H1 (cell line): ENCODE data around the gene GNG4. TPM values are rescaled to one million over a fixed set of nuclear protein-coding genes. Genes with fewer than 3 reads are reported as not detected.

Experiments
- ASH2L ChIP-seq: fragments of 200-600, 300-600 bp; sonication (generic); IDR thresholded peaks from one replicate; pipeline ENCODE4 v1.7.1; 2017; ENCODE audit warnings: low read length
- CHD1 ChIP-seq: IDR thresholded peaks from 2 replicates; pipeline ENCODE4 v1.6.1; 2012; ENCODE audit warnings: low read depth, low read length, improper control_type of control experiment
- CREB1 ChIP-seq: IDR thresholded peaks from 2 replicates; pipeline ENCODE4 v1.6.1; 2012; ENCODE audit warnings: inconsistent platforms
- EGR1 ChIP-seq: IDR thresholded peaks from 2 replicates; pipeline ENCODE4 v1.6.1; 2011; ENCODE audit warnings: low read depth, low read length, borderline replicate concordance
- HDAC2 ChIP-seq, 2 experiments: fragments of 300-600 bp in 1 of 2; sonication (generic) in 1 of 2; IDR thresholded peaks; 2 replicates each; pipeline ENCODE4 v1.6.1; 2011 to 2012; ENCODE audit warnings: low read depth in 2 of 2, low read length in 2 of 2, mild to moderate bottlenecking in 2 of 2, moderate library complexity in 2 of 2, borderline replicate concordance in 1 of 2, inconsistent platforms in 1 of 2
- RNF2 ChIP-seq: fragments of 200-900, 300-1000 bp; sonication (generic); IDR thresholded peaks from 2 replicates; pipeline ENCODE4 v1.7.1; 2016; ENCODE audit warnings: borderline replicate concordance, low read depth, mild to moderate bottlenecking, antibody characterized with exemption, low read length; ENCODE audit not compliant: poor library complexity, severe bottlenecking; ENCODE audit errors: missing control alignments
- SIRT6 ChIP-seq: IDR thresholded peaks from one replicate; pipeline ENCODE4 v1.7.1; 2012; ENCODE audit warnings: low read length, inconsistent platforms
- SP2 ChIP-seq: IDR thresholded peaks from 2 replicates; pipeline ENCODE4 v1.6.1; 2012; ENCODE audit warnings: mild to moderate bottlenecking, low read length, inconsistent platforms
- TEAD4 ChIP-seq: IDR thresholded peaks from 2 replicates; pipeline ENCODE4 v1.6.1; 2012; ENCODE audit warnings: low read depth, low read length, inconsistent platforms, mixed read lengths
- polyA plus RNA-seq, 7 experiments: library from polyadenylated mRNA; depleted of rRNA in 3 of 7; stranded (reverse) in 5 of 7; unstranded in 2 of 7; fragments of >200 nt in 5 of 7; fragments of 200-250 nt in 2 of 7; gene quantifications; 1 replicate in 5 of 7; 2 replicates in 1 of 7; 4 replicates in 1 of 7; pipeline versions ENCODE4 v1.2.1 to v1.2.3, GENCODE V29; 2011 to 2013; ENCODE audit warnings: missing spikeins in 2 of 7, mixed read lengths in 2 of 7
- total RNA-seq: library from RNA; stranded (reverse); fragmentation: NEBNext Ultra II Directional; extraction: Animal tissue kit (Norgen Biotek cat#: 25700); gene quantifications from 2 replicates; pipeline ENCODE4 v1.2.1, GENCODE V29; 2021
- TF ChIP-seq, protein P1 (sequence below): IDR thresholded peaks from 2 replicates; pipeline ENCODE4 v1.6.1; 2012; ENCODE audit warnings: low read length, inconsistent platforms
- TF ChIP-seq, protein P2 (sequence below): IDR thresholded peaks from 2 replicates; pipeline ENCODE4 v1.6.1; 2011; ENCODE audit warnings: low read depth, mild to moderate bottlenecking, low read length; ENCODE audit not compliant: insufficient read depth
- TF ChIP-seq, protein P3 (sequence below): IDR thresholded peaks from 2 replicates; pipeline ENCODE4 v1.6.1; 2012; ENCODE audit warnings: inconsistent platforms

Gene GNG4
- total and polyA plus RNA-seq, 2 of the 8 experiments (the other 6 are each of a cell fraction or from before 2014, with no cell fraction given), result 95.5 to 96.8 TPM

DNA sequence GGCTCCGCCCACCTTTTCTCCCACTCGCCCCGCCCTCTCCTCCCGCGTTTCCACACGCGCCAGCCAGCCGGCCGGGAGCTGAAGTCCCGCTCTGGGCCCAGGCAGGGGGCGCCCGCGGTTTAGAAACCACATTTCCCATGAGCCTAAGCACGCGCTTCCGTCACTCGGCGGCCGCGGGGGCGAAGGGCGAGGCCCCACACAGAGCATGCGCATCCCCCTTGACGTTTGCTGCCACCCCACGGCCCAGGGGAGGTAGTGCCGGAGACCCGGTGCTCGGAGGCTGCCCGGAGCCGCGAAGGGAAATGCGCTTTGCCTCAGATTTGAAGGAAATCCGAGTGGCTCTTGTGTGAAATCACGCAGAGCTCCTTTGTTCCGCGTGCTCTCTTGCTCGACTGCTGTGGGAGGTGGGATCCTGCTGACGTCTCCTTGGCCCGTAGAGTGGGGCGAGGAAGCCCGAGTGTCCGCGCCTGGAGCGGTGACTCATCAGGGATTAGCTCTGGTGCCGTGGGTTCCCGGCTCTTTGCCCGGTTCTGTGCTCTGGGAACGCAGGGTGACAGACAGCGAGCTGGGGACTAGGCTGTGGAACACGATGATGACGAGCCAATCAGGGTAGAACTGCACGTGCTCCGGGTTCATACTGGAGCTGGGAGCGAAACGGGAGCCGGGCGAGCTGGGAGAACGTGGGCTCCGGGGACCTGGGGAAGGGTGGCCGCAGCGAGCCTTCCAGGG, 144.9 kb downstream of the GNG4 start (continued):
- TF ChIP-seq, protein P1, sequence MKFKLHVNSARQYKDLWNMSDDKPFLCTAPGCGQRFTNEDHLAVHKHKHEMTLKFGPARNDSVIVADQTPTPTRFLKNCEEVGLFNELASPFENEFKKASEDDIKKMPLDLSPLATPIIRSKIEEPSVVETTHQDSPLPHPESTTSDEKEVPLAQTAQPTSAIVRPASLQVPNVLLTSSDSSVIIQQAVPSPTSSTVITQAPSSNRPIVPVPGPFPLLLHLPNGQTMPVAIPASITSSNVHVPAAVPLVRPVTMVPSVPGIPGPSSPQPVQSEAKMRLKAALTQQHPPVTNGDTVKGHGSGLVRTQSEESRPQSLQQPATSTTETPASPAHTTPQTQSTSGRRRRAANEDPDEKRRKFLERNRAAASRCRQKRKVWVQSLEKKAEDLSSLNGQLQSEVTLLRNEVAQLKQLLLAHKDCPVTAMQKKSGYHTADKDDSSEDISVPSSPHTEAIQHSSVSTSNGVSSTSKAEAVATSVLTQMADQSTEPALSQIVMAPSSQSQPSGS, result no peak; the same call in 1 of the 2 replicates
- TF ChIP-seq HDAC2 (IDR thresholded peaks at IDR 0.05; ENCODE audit: borderline replicate concordance in 1 of 2, low read depth in 2 of 2, low read length in 2 of 2), result peak in 1 of 2 experiments; percentile 79; a peak in 2 of 4 replicates
- no peak for TF ChIP-seq CHD1
- TF ChIP-seq, protein P2, sequence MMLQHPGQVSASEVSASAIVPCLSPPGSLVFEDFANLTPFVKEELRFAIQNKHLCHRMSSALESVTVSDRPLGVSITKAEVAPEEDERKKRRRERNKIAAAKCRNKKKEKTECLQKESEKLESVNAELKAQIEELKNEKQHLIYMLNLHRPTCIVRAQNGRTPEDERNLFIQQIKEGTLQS, result 0 out of 2 replicates have a peak, but pooled peaks have one; percentile 72
- TF ChIP-seq RNF2, result no peak
- no peak for TF ChIP-seq TEAD4
- TF ChIP-seq ASH2L, result peak; percentile 59
- TF ChIP-seq, protein P3, sequence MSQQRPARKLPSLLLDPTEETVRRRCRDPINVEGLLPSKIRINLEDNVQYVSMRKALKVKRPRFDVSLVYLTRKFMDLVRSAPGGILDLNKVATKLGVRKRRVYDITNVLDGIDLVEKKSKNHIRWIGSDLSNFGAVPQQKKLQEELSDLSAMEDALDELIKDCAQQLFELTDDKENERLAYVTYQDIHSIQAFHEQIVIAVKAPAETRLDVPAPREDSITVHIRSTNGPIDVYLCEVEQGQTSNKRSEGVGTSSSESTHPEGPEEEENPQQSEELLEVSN, result peak; percentile 65
- peak; percentile 96 for TF ChIP-seq CREB1
- TF ChIP-seq EGR1, result peak; percentile 94
- TF ChIP-seq SIRT6, result no peak
- no peak for TF ChIP-seq SP2
